ENCODE measurements around the gene USP36.

The USP36 gene

DNA sequence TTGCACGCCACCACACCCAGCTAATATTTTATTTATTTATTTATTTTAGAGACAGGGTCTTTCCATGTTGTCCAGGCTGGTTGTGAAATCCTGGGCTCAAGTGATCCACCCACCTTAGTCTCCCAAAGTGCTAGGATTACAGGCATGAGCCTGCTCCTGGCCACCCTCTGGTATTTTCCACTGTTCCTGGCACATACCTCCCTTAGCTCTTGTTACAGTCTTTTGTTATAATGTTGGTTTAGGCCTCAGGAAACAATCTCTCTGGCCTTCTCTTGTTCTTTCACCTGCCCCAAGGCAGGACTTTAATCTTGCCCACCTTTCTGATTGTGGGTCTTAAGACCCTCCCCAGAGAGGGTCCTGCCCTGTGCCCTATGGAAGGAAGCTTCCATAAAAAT, 55.0 kb downstream of the USP36 start:
- TF ChIP-seq, protein P1, sequence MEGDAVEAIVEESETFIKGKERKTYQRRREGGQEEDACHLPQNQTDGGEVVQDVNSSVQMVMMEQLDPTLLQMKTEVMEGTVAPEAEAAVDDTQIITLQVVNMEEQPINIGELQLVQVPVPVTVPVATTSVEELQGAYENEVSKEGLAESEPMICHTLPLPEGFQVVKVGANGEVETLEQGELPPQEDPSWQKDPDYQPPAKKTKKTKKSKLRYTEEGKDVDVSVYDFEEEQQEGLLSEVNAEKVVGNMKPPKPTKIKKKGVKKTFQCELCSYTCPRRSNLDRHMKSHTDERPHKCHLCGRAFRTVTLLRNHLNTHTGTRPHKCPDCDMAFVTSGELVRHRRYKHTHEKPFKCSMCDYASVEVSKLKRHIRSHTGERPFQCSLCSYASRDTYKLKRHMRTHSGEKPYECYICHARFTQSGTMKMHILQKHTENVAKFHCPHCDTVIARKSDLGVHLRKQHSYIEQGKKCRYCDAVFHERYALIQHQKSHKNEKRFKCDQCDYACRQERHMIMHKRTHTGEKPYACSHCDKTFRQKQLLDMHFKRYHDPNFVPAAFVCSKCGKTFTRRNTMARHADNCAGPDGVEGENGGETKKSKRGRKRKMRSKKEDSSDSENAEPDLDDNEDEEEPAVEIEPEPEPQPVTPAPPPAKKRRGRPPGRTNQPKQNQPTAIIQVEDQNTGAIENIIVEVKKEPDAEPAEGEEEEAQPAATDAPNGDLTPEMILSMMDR (conservative IDR thresholded peaks at IDR 0.05; ENCODE audit: low read length), result no peak
- Histone ChIP-seq H3K9me2 (replicated peaks; ENCODE audit: low read depth, low read length) (no peaks in the 10 kb centered on the region), H3K4me2 (ENCODE audit: low read depth, low read length, poor library complexity, severe bottlenecking) (no peak overlapping the region), H3K36me3 (ENCODE audit: insufficient read depth, low read length) (no peaks in the 10 kb centered on the region), H3K4me1 (ENCODE audit: insufficient read depth, low read length, poor library complexity, severe bottlenecking) (peaks cover 3% of the 10 kb centered on the region), H2AFZ (ENCODE audit: low read length) (no peak overlapping the region), H3K4me3 (ENCODE audit: low read length, poor library complexity, severe bottlenecking) (no peak overlapping the region), H3K79me2 (ENCODE audit: insufficient read depth, low read length) (peaks cover 13% of the 10 kb centered on the region), H4K20me1 (ENCODE audit: insufficient read depth, low read length, poor library complexity, severe bottlenecking) (peaks cover 4% of the 10 kb centered on the region), H3K9me3 (ENCODE audit: insufficient read depth, low read depth, low read length) (no peaks in the 10 kb centered on the region), H3K27me3 (ENCODE audit: insufficient read depth, low read length, poor library complexity, severe bottlenecking) (peaks cover 7% of the 10 kb centered on the region), H3F3A (ENCODE audit: low read depth) (no peaks in the 10 kb centered on the region), H3K9ac (ENCODE audit: low read depth, low read length, poor library complexity, severe bottlenecking) (no peak overlapping the region)

DNA sequence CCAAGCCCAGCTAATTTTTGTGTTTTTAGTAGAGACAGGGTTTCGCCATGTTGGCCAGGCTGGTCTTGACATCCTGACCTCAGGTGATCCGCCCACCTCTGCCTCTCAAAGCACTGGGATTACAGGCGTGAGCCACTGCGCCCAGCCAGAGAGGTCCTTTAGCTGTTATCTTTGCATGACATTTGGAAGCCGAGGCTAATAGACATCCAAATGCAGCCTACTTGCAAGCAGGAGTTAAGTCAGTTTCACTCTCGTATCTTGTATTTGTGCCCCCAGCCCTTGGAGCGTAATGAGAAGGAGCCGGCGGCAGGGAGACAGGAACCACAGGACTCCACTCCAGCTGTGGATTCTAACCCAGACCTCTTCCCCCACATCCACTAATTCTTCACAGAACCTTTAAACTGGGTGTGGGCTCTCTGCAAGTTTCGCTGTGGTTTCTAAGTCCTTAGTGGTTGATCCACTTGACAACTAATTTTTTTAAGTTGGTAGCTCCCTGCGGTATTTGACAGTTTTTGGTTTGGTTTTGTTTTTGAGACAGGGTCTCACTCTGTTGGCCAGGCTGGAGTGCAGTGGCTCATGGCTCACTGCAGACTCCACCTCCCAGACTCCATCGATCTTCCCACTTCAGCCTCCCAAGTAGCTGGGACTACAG, 55.5 kb downstream of the USP36 start:
- H2AFZ ChIP-seq (ENCODE audit: low read length), result no peak overlapping the region

DNA sequence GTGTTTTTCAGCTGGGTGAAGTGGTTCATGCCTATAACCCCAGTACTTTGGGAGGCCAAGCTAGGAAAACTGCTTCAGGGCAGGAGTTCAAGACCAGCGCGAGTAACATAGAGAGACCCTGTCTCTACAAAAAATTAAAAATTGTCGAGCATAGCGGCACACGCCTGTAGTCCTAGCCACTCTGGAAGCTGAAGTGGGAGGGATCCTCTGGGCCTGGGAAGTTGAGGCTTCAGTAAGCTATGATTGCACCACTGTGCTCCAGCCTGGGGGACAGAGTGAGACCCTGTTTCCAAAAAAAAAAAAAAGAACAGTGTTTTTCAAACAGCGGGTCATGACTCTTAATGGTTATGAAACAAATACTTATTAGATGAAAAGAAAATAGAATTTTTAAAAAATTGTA, 56.3 kb downstream of the USP36 start:
- Histone ChIP-seq H3K79me2 (ENCODE audit: insufficient read depth, low read length) (peaks cover 26% of the 10 kb centered on the region), H3K27me3 (ENCODE audit: insufficient read depth, low read length, poor library complexity, severe bottlenecking) (peaks cover 7% of the 10 kb centered on the region), H3F3A (ENCODE audit: low read depth) (no peaks in the 10 kb centered on the region), H3K9ac (ENCODE audit: low read depth, low read length, poor library complexity, severe bottlenecking) (no peak overlapping the region), H2AFZ (ENCODE audit: low read length) (no peak overlapping the region), H3K9me3 (ENCODE audit: insufficient read depth, low read depth, low read length) (no peaks in the 10 kb centered on the region), H3K4me2 (ENCODE audit: low read depth, low read length, poor library complexity, severe bottlenecking) (no peak overlapping the region), H3K4me1 (ENCODE audit: insufficient read depth, low read length, poor library complexity, severe bottlenecking) (peaks cover 15% of the 10 kb centered on the region), H3K36me3 (ENCODE audit: insufficient read depth, low read length) (no peaks in the 10 kb centered on the region), H3K4me3 (ENCODE audit: low read length, poor library complexity, severe bottlenecking) (no peak overlapping the region), H4K20me1 (ENCODE audit: insufficient read depth, low read length, poor library complexity, severe bottlenecking) (peaks cover 13% of the 10 kb centered on the region), H3K9me2 (replicated peaks; ENCODE audit: low read depth, low read length) (no peaks in the 10 kb centered on the region)
- TF ChIP-seq, protein P1 (conservative IDR thresholded peaks at IDR 0.05; ENCODE audit: low read length), result no peak
- no peak for TF ChIP-seq EZH2phosphoT487 (IDR thresholded peaks at IDR 0.05; ENCODE audit: borderline replicate concordance)

More for the DNA sequence above, 55.5 kb downstream of the USP36 start:
- H3F3A ChIP-seq (ENCODE audit: low read depth), result no peaks in the 10 kb centered on the region
- peaks cover 18% of the 10 kb centered on the region for H3K79me2 ChIP-seq (ENCODE audit: insufficient read depth, low read length)
- H3K27me3 ChIP-seq (ENCODE audit: insufficient read depth, low read length, poor library complexity, severe bottlenecking), result peaks cover 7% of the 10 kb centered on the region
- H3K9me2 ChIP-seq (replicated peaks; ENCODE audit: low read depth, low read length), result no peaks in the 10 kb centered on the region
- H3K9ac ChIP-seq (ENCODE audit: low read depth, low read length, poor library complexity, severe bottlenecking), result no peak overlapping the region
- H3K4me3 ChIP-seq (ENCODE audit: low read length, poor library complexity, severe bottlenecking), result no peak overlapping the region
- no peaks in the 10 kb centered on the region for H3K9me3 ChIP-seq (ENCODE audit: insufficient read depth, low read depth, low read length)
- H4K20me1 ChIP-seq (ENCODE audit: insufficient read depth, low read length, poor library complexity, severe bottlenecking), result peaks cover 9% of the 10 kb centered on the region
- H3K36me3 ChIP-seq (ENCODE audit: insufficient read depth, low read length), result no peaks in the 10 kb centered on the region
- TF ChIP-seq, protein P1 (conservative IDR thresholded peaks at IDR 0.05; ENCODE audit: low read length), result no peak
- TF ChIP-seq EZH2phosphoT487 (IDR thresholded peaks at IDR 0.05; ENCODE audit: borderline replicate concordance), result no peak
- no peak overlapping the region for H3K4me2 ChIP-seq (ENCODE audit: low read depth, low read length, poor library complexity, severe bottlenecking)
- peaks cover 8% of the 10 kb centered on the region for H3K4me1 ChIP-seq (ENCODE audit: insufficient read depth, low read length, poor library complexity, severe bottlenecking)

Data from Loucy (cell line).